Measurements from ENCODE around the gene KDM6B. TPM values are rescaled to one million over a fixed set of nuclear protein-coding genes. Genes with fewer than 3 reads are reported as not detected.
"Not testable (repeated sequence)": the region's sequence is repeated elsewhere in the genome, so short reads cannot be mapped to it uniquely, and the experiment has no call there.

Gene KDM6B
- total RNA-seq, 1 donor from 2014 or later, result 52.9 TPM

DNA sequence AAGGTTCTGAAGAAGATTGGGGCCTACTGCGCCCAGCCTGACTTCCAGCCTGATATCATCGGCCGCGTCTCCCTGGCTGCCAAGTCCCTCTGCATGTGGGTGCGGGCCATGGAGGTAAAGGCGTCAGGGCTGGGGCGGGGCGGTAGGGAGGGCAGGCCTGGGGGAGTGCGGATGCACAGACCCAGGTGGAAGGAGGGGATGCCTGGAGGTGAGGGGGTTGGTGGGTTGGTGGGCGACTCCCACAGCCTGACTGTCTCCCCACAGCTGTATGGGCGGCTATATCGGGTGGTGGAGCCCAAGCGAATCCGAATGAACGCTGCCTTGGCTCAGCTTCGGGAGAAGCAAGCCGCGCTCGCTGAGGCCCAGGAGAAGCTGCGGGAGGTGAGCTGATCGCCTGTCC lies 26.8 kb upstream of the KDM6B start:
- no peak overlapping the region for H3K4me3 Mint-ChIP-seq (ENCODE audit: unreplicated experiment)
- no peaks in the 10 kb centered on the region for H3K4me1 Mint-ChIP-seq (ENCODE audit: unreplicated experiment)
- H3K27ac Mint-ChIP-seq (ENCODE audit: unreplicated experiment), result no peak overlapping the region
- H3K36me3 Mint-ChIP-seq (ENCODE audit: unreplicated experiment), result peaks cover 3% of the 10 kb centered on the region
- TF ChIP-seq, protein P1, sequence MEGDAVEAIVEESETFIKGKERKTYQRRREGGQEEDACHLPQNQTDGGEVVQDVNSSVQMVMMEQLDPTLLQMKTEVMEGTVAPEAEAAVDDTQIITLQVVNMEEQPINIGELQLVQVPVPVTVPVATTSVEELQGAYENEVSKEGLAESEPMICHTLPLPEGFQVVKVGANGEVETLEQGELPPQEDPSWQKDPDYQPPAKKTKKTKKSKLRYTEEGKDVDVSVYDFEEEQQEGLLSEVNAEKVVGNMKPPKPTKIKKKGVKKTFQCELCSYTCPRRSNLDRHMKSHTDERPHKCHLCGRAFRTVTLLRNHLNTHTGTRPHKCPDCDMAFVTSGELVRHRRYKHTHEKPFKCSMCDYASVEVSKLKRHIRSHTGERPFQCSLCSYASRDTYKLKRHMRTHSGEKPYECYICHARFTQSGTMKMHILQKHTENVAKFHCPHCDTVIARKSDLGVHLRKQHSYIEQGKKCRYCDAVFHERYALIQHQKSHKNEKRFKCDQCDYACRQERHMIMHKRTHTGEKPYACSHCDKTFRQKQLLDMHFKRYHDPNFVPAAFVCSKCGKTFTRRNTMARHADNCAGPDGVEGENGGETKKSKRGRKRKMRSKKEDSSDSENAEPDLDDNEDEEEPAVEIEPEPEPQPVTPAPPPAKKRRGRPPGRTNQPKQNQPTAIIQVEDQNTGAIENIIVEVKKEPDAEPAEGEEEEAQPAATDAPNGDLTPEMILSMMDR (IDR thresholded peaks at IDR 0.05), result no peak
- H3K27me3 Mint-ChIP-seq (ENCODE audit: unreplicated experiment), result peaks cover 40% of the 10 kb centered on the region
- H3K9me3 Mint-ChIP-seq (ENCODE audit: unreplicated experiment), result no peaks in the 10 kb centered on the region
- no peak for DNase-seq (ENCODE audit: extremely low spot score, unreplicated experiment)

DNA sequence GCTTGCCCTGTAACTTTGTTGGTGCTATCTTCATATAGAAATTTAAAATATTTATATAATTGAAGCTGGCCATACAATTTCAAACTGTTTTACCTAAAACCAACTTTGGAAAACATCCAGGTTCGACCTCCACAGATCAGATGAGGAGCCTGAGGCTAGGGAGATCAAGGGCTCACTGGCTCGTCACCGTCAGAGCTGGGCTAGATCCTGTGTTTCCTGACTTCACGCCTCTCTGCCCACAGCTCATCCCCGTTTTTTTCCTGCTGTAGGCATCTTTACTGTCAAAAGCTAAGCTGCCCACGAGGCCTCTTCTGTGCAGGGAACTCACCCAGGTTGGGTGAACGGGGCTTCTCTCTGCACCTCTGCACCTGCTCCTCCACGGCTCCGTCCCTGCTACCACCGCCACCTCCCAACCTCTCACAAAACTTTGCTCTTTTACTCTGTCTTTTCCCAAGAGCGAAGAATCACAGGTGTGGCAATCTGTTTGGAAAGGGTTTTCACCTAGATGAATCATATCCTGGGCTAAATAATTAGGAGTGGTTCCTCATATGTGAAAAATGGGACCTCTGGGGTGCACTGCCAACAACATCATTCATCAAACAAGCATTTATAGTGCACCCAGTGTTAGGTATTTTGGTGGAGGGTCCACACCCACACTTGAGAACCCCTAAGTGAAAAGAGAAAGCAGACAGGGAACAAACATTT lies 24.8 kb upstream of the KDM6B start:
- H3K9me3 Mint-ChIP-seq (ENCODE audit: unreplicated experiment), result no peaks in the 10 kb centered on the region
- TF ChIP-seq, protein P1 (IDR thresholded peaks at IDR 0.05), result no peak
- H3K4me1 Mint-ChIP-seq (ENCODE audit: unreplicated experiment), result no peaks in the 10 kb centered on the region
- peaks cover 3% of the 10 kb centered on the region for H3K36me3 Mint-ChIP-seq (ENCODE audit: unreplicated experiment)
- peaks cover 44% of the 10 kb centered on the region for H3K27me3 Mint-ChIP-seq (ENCODE audit: unreplicated experiment)
- no peak for DNase-seq (ENCODE audit: extremely low spot score, unreplicated experiment)
- H3K27ac Mint-ChIP-seq (ENCODE audit: unreplicated experiment), result no peak overlapping the region
- no peak overlapping the region for H3K4me3 Mint-ChIP-seq (ENCODE audit: unreplicated experiment)

DNA sequence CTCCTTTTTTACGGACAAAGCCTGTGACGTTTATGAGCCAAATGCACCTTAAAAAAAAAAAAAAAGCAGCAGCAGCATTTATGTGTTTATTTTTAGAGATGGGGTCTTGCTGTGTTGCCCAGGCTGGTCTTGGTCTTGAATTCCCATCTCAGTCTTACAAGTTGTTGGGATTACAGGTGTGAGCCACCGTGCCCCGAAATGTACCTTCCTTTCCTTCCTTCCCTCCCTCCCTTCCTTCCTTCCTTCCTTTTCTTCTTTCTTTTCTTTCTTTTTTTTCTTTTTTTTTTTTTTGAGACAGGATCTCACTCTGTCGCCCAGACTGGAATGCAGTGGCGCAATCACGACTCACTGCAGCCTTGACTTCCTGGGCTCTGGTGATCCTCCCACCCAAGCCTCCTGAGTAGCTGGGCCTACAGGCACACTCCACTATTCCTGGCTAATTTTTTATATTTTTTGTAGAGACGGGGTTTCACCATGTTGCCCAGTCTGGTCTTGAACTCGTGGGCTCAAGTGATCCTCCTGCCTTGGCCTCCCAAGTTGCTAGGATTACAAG lies 24.1 kb upstream of the KDM6B start:
- peaks cover 44% of the 10 kb centered on the region for H3K27me3 Mint-ChIP-seq (ENCODE audit: unreplicated experiment)
- H3K36me3 Mint-ChIP-seq (ENCODE audit: unreplicated experiment); H3K4me3 Mint-ChIP-seq (ENCODE audit: unreplicated experiment); H3K9me3 Mint-ChIP-seq (ENCODE audit: unreplicated experiment); H3K4me1 Mint-ChIP-seq (ENCODE audit: unreplicated experiment); H3K27ac Mint-ChIP-seq (ENCODE audit: unreplicated experiment); DNase-seq (ENCODE audit: extremely low spot score, unreplicated experiment): not testable (repeated sequence)

DNA sequence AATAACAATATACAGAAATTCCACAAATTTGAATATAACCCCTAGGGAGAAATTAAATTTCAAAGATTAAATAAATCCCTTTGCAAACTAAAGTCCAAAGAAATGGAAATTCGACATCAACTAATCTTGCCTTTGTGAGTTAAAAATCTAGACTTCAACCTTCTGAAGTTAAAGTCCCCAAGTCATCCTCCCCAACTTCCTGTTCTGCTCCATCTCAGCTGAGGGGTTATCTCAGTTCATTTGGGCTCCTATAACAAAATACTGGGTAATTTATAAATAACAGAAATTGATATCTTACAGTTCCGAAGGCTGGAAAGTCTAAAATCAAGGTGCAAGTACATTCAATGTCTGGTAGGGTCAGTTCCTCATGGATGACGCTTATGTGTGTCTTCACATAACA lies 22.8 kb upstream of the KDM6B start:
- TF ChIP-seq, protein P1 (IDR thresholded peaks at IDR 0.05), result no peak
- Mint-ChIP-seq H3K27ac (ENCODE audit: unreplicated experiment) (no peak overlapping the region), H3K4me1 (ENCODE audit: unreplicated experiment) (no peaks in the 10 kb centered on the region), H3K36me3 (ENCODE audit: unreplicated experiment) (peaks cover 3% of the 10 kb centered on the region), H3K27me3 (ENCODE audit: unreplicated experiment) (peaks cover 38% of the 10 kb centered on the region), H3K4me3 (ENCODE audit: unreplicated experiment) (no peak overlapping the region), H3K9me3 (ENCODE audit: unreplicated experiment) (no peaks in the 10 kb centered on the region)
- no peak for DNase-seq (ENCODE audit: extremely low spot score, unreplicated experiment)

DNA sequence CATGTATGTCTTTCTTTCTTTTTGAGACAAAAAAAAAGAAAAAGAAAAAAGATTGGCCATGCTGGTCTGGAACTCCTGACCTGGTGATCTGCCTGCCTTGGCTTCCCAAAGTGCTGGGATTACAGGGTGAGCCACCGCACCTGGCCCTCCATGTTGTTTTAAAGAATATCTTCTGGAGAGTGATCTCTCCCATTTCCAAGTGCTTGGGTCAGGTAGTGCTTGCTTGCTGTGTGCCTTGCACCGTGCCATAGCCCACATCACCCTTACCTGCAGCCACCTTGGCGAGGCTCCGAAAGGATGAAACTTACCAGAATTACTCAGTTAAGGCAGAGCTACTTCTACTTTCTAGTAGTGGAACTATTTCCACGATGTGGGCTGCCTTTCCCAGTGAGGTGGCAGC lies 19.0 kb upstream of the KDM6B start:
- Mint-ChIP-seq H3K36me3 (ENCODE audit: unreplicated experiment) (no peaks in the 10 kb centered on the region), H3K27ac (ENCODE audit: unreplicated experiment) (no peak overlapping the region), H3K4me3 (ENCODE audit: unreplicated experiment) (no peak overlapping the region), H3K4me1 (ENCODE audit: unreplicated experiment) (no peaks in the 10 kb centered on the region), H3K9me3 (ENCODE audit: unreplicated experiment) (no peaks in the 10 kb centered on the region), H3K27me3 (ENCODE audit: unreplicated experiment) (peaks cover 39% of the 10 kb centered on the region)
- TF ChIP-seq, protein P1 (IDR thresholded peaks at IDR 0.05), result no peak
- no peak for DNase-seq (ENCODE audit: extremely low spot score, unreplicated experiment)

Data from osteocyte (in vitro differentiated cells).